Kasumi-1 (cell line): ENCODE data around the gene ELN.
"Not testable (repeated sequence)": the region's sequence is repeated elsewhere in the genome, so short reads cannot be mapped to it uniquely, and the experiment has no call there.

Experiments
- DNase-seq, 2 experiments: peaks; one replicate each; lab custom pipeline; 2025; lab: John Stamatoyannopoulos, UW

ELN gene

DNA sequence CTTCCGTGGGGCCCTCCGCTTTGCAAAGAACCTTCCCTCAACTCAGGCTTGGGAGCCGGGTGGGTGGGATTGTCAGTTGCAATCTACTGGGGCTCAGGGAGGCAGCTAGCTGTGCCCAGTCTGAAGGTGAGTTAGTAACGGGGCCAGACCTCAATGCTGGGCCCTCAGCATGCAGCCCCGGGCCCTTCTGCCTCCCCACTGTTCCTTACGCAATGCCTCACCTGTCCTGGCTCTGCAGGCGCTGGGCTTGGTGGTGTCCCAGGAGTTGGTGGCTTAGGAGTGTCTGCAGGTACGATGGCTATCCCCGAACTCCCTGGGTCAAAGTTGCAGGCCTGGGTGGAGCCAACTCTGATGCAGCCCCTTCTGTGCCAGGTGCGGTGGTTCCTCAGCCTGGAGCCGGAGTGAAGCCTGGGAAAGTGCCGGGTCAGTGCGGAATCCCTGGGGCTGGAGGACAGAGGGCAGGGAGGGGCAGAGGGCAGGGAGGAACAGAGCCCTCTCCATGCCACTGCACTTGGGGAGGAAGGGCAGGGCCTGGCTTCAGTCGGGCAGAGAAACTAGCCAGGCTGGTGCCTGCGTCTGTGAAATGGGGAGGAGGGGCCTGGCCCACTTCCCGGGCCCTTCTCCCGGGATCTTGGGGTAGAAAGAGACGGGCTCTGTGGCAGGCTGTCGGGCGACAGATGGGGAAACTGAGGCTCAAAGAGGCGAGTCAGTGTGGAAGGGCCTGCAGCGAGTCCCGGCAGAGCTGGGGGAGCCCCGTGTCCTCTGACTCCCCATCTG lies 15.0 kb downstream of the ELN start:
- no peak for DNase-seq

DNA sequence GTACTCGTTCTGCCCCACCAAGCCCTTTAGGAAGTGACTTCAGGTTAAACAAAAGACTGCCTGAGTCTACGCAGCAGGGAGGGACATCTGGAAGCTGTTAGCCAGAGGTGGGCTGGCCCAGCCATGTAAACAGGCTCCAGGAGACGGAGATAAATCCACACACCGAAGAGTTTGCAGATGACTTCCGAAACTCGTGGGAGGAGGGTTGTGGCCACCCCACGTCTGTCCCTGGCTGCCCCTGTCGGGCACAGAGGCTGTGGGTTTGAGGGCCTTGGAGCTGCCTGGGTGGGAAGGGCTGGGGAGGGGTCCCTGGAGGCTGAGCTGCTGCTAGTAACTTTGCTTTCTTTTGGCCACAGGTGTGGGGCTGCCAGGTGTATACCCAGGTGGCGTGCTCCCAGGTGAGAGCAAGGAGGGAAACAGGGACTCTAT lies 15.6 kb downstream of the ELN start:
- DNase-seq: no peak

DNA sequence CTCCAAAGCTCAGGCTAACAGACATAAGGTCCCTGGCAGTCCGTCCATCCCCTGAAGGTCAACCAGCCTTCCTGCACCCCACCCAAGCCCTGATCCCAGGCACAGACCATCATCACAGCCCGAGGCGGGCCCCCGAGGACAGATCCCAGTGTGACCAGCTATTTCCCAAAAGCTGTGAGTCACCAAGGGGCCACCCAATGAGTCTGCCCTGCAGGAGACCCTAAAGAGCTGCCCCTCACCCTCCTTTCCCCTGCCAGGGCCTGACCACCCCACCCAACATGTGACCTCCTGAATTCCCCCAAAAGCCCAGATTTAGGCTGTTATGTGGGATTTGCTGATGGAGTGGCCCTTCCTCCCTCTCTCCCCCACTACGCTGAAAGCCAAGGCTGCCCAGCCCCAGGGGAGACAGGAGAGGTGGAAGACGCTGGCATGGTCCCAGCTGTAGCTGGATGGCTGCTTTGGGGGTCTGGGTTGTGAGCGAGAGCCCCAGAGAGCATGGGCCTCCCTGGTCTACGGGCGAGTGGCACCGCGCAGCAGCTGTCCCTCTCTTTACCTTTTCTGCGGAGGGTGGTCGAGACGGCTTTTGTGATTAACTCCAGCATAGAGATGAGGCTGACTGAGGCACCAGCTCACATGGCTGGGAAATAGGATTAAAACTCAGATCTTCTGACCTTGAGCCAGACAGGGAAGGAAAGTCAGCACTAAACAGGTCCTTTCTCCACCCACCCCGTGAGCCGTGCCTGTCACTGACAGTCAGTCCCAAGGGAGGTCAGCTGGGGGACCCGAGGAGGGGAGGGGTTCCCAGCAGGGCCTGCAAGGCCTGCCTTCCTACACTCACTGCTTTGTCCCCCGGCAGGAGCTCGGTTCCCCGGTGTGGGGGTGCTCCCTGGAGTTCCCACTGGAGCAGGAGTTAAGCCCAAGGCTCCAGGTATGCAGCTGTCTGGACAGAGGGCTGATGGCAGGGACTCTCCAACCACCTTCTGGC lies 16.7 kb downstream of the ELN start:
- no peak for DNase-seq

DNA sequence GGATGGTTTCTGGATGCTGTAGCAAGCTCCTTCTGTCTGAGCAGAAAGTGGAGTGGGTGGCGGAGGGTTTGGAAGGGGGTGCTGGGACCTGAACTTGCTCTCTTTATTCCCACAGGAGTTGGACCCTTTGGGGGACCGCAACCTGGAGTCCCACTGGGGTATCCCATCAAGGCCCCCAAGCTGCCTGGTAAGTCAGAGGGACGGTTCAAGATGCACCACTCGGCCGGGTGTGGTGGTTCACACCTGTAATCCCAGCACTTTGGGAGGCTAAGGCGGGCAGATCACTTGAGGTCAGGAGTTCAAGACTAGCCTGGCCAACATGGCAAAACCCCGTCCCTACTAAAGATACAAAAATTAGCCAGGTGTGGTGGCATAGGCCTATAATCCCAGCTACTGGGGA lies 18.6 kb downstream of the ELN start:
- DNase-seq: not testable (repeated sequence)

DNA sequence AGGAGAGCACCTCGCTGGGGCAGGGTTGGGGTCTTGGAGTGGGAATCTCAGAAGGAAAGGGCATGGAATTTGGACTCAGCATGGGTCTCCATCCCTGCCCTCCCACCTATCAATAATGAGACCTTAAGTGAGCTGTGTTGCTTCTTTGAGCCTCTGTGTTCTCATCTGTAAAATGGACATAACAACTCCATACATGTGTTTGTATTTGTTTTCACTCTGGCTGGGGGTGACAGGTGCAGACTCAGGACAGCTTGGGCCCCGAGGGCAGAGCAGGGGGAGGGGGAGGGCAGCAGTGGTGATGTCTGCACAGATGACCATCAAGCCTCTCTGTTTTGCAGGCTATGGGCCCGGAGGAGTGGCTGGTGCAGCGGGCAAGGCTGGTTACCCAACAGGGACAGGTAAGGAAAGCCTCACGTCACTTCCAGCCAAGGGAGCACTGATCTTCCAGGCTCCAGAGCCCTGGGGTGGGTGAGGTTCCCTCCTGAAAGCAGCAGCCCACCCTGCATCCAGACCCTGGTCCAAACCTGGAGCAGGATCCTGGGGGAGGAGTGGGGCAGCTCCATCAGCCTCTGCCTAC lies 19.9 kb downstream of the ELN start:
- DNase-seq: no peak

DNA sequence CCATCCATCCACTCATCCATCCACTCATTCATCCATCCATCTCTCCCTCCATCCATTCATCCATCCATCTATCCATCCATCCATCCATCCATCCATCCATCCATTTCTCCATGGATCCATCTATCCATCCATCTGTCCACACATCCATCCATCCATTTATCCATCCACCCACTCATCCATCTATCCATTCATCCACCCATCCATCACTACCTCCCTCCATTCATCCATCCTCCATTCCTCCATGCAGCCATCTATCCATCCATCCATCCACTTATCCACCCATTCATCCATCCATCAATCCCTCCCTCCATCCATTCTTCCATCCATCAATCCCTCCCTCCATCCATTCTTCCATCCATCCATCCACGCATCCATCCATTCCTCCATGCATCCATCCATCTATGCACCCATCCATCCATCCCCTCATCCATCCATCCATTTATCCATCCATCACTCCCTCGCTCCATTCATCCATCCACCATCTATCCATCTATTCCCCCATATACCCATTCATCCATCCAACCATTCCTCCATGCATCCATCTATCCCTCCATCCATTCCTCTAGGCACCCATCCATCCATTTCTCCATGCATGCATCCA lies 21.1 kb downstream of the ELN start:
- no peak for DNase-seq

DNA sequence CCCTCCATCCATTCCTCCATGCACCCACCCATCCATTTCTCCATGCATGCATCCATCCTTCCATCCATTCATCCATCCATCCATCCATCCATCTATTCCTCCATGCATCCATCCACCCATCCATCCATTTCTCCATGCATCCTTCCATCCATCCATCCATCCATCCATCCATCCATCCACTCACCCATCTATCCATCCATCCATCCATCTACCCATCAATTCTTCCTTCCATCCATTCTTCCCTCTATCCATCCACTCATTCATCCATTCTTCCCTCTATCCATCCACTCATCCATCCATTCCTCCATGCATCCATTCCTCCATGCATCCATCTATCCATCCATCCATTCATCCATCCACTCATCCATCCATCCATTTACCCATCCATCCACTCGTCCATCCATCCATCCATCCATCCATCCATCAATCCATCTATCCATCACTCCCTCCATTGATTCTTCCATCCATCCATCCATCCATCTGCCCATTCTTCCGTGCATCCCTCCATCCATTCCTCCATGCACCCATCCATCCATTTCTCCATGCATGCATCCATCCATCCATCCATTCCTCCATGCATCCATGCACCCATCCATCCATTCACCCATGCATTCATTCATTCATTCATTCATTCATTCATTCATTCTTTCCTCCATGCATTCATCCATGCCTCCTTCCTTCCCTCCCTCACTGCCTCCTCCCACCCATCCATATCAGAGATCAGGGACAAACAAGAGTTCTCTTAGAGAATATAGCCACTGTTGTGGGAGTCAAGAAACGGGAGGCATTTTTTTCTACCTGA lies 22.2 kb downstream of the ELN start:
- DNase-seq: no peak

DNA sequence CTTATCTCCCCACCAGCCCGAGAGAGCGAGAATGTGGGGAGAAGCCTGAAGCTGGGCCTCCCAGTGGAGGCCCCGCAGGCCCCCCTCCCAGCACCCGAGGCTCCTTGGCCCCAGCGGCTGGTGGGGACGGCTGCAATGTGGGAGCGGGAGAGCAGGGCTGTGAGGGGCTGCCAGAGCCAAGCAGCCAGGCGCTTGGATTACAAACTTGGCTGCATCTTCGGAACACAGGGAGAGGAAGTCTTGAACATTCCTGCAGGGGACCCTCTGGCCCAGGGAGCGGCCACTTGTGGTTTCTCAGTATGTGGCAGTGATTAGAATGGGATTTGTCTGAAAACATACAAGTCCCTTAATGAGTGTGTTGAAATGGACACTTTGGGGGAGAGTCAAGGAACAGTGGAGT lies 23.2 kb downstream of the ELN start:
- DNase-seq: no peak

DNA sequence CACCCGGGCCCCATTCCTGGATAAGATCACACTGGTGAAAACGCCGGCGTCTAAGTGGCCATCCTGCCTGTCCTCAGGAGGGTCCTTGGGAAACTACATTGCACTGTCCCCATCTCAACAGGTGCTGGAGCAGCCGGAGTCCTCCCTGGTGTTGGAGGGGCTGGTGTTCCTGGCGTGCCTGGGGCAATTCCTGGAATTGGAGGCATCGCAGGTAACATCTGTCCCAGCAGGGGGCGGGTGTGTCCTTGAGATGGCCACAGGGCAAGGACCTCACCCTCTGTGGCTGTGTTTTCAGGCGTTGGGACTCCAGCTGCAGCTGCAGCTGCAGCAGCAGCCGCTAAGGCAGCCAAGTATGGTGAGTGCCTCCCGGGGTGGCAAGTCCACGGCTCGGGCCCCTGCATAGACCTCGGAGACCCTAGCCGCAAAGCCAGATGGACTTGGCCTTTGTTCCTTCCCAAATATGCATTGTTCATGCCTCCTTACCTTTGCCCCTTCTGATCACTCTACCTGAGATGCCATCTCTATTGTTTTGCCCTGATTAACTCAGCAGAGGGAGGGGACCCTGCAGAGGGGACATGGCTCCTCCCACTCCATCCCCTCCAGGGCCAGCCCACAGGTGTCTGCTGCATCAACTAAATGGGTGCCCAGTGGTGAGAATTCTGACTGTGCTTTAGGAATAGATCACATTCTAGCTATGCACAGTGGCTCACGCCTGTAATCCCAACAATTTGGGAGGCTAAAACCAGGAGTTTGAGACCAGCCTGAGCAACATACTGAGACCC lies 23.8 kb downstream of the ELN start:
- DNase-seq: peak in 1 of 2 experiments; percentile 15

DNA sequence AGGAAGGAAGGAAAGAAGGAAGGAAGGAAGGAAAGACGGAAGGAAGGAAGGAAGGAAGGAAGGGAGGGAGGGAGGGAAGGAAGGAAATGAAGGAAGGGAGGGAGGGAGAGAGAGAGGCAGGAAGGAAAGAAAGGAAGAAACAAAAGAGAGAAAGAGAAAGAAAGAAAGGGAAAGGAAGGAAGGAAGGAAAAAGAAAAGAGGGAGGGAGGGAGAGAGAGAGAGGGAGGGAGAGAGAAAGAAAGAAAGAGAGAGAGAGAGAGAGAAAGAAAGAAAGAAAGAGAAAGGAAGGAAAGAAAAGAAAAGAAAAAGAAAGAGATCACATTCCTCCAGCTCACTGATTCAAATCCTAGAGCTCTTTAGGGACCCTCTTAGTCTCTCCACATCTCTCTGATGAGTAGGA lies 24.7 kb downstream of the ELN start:
- no peak for DNase-seq

DNA sequence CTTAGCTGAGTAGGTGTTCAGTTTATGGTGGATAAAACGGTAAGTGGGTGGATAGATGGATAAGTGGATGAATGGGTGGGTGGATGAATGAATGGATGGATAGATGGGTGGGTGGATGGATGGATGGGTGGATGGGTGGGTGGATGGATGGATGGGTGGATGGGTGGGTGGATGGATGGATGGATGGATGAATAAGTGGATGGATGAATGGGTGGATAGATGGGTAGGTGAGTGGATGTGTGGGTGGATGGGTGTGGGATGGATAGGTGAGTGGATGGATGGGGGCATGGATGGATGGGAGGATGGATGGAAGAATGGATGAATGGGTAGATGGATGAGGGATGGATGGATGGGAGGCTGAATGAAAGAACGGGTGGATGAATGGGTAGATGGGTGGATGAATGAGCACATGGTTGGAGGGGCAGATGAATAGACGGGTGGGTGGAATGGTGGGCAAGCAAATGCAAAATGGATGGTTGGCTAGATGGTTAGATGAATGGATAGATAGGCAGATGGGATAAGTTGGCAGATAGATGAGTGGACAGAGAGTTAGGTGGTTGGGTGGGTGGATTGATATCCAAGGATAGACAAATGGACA lies 25.7 kb downstream of the ELN start:
- DNase-seq: no peak

DNA sequence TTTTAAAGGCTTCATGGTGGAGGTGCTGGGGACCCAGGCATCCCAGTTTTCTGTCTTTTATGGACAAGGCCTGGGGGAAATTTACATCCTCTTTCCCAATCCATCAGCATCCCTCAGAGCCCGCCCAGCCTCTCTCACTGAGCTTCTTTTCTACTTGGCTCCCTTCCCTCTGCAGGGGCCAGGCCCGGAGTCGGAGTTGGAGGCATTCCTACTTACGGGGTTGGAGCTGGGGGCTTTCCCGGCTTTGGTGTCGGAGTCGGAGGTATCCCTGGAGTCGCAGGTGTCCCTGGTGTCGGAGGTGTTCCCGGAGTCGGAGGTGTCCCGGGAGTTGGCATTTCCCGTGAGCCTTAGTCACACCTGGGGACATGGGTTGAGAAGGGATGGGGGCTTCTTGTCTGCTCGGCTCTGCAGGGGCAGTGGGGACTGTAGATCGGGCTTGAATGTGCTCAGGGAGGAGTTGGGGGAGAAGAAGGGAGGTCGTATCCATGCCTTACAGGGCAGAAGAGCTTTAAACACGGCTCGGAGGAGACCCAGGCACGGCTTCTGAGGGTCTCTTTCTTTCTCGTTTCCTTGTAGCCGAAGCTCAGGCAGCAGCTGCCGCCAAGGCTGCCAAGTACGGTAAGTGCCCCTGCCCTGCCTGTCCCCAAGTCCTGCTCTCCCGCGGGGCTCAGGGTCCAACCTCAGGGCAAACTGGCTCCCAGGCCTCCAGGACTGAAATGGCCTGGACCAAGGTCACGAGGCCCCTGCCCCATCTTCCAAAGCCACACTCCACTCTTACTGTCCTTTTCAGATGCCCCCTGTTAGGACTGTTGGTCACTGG lies 28.3 kb downstream of the ELN start:
- no peak for DNase-seq

DNA sequence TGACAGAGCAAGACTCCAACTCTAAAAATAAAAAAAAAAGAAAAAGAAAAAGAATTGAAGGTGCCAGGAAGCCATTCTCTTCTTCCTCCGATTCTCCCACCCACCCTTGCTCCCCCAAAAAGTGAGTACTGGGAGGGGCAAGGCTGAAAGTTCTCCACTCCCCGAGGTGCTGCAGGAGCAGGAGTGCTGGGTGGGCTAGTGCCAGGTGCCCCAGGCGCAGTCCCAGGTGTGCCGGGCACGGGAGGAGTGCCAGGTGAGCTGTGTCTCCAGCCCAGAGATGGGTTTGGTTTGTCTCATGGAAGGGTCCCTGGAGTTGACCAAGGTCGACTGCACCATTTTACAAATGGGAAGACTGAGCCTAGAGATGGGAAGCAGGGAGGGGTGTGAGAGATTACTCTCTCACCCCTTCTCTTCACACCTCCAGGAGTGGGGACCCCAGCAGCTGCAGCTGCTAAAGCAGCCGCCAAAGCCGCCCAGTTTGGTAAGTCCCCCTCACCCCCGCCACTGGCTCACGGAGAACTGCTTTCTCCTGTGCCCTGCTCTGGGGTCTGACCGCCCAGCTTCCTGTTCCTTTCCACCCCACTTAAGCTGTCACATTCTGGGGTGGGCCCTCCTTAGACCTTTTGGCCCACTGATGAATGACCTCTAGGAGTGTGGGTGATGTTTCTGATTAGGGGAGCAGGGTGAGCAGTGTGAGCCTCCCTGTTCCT lies 29.4 kb downstream of the ELN start:
- DNase-seq: no peak

DNA sequence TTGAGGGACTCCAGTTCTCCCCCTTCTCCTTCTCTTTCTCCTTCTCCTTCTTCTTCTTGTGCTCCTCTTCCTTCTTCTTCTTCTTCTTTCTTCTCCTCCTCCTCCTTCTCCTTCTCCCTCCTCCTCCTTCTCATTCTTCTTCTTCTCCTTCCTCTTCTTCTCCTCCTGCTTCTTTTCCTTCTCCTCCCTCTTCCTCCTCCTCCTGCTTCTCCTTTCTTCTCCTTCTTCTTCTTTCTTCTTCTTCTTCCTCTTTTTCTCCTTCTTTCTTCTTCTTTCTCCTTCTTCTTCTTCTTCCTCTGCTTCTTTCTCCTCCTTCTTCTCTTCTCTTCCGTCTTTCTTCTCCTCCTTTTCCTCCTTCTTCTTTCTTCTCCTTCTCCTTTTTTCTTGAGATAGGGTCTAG lies 30.0 kb downstream of the ELN start:
- no peak for DNase-seq

DNA sequence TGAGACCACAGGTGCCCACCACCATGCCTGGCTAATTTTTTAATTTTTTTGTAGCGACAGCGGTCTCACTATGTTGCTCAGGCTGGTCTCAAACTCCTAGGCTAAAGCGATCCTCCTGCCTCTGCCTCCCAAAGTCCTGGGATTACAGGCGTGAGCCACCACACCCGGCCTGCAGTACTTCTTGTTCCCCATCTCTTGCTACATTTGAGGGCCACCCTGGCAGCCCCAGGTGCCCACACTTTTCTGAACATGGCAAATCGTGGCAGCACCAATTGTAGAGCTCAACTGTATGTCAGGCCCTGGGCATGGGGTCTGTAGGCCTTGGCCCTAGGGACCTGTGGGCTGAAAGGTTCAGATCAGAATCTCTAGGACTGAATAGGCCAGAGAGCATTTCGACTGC lies 30.5 kb downstream of the ELN start:
- DNase-seq: no peak

DNA sequence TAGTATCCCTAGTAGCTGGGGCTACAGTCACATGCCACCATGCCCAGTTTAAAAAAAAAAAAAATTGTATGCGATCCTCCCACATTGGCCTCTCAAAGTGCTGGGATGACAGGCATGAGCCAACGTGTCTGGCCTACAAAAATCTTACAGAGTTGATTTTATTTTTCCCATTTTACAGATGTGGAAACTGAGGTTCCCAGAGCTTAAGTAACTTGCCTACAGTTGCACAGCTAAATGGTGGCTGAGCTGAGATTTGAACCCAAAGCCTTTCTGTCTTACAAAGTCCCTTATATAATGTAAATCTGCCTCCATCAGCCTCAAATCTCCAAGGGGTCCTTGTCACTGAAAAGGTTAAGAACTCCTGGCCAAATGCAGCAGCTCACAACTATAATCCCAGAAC lies 31.1 kb downstream of the ELN start:
- no peak for DNase-seq

DNA sequence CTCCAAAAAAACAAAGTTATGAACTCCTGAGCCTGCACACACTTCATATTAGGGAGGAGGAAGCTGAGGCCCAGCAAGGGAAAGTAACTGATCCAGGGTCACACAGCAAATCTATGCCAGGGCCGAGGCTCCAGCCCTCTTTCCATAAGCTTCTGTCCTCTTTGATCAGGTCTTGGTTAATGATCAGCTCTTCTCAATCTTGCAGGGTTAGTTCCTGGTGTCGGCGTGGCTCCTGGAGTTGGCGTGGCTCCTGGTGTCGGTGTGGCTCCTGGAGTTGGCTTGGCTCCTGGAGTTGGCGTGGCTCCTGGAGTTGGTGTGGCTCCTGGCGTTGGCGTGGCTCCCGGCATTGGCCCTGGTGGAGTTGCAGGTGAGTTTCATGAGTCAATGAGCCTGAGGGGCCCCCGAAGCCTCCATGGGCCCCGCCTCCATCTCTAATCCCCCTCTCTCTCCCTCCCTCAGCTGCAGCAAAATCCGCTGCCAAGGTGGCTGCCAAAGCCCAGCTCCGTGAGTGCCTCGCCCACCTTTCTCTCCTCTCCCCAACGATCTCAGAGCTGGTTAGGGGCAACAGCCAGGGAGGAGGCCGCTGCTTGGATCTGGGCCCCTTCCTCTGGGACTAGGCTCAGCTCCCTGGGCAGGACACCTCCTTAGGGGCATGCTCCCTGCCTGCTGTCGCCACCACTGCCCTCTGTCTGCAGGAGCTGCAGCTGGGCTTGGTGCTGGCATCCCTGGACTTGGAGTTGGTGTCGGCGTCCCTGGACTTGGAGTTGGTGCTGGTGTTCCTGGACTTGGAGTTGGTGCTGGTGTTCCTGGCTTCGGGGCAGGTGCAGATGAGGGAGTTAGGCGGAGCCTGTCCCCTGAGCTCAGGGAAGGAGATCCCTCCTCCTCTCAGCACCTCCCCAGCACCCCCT lies 32.0 kb downstream of the ELN start:
- no peak for DNase-seq
